Testis (tissue), 2 donors: ENCODE results near the gene LONRF2.

Experiments
- CTCF ChIP-seq, 3 experiments: fragments of 450-650 bp in 2 of 3; fragments of 200-600 bp in 1 of 3; sonication (generic) in 1 of 3; IDR thresholded peaks; one replicate each; pipeline ENCODE4 v1.5.1; 2016 to 2019; ENCODE audit warnings: antibody characterized with exemption in 3 of 3, mild to moderate bottlenecking in 2 of 3, moderate library complexity in 1 of 3
- POLR2A ChIP-seq: fragments of 450-650 bp; IDR thresholded peaks from one replicate; pipeline ENCODE4 v1.6.1; 2017; ENCODE audit warnings: antibody characterized with exemption, mild to moderate bottlenecking, moderate library complexity

- TF ChIP-seq CTCF (IDR thresholded peaks at IDR 0.05) (no peak), POLR2A (no peak)
These were observed 51.1 kb downstream of the LONRF2 start for GRCh38 chr2:100271210-100271609.
